ENCODE data around the gene GNA14.
"Not testable (repeated sequence)": the region's sequence is repeated elsewhere in the genome, so short reads cannot be mapped to it uniquely, and the experiment has no call there.

Gene GNA14

DNA sequence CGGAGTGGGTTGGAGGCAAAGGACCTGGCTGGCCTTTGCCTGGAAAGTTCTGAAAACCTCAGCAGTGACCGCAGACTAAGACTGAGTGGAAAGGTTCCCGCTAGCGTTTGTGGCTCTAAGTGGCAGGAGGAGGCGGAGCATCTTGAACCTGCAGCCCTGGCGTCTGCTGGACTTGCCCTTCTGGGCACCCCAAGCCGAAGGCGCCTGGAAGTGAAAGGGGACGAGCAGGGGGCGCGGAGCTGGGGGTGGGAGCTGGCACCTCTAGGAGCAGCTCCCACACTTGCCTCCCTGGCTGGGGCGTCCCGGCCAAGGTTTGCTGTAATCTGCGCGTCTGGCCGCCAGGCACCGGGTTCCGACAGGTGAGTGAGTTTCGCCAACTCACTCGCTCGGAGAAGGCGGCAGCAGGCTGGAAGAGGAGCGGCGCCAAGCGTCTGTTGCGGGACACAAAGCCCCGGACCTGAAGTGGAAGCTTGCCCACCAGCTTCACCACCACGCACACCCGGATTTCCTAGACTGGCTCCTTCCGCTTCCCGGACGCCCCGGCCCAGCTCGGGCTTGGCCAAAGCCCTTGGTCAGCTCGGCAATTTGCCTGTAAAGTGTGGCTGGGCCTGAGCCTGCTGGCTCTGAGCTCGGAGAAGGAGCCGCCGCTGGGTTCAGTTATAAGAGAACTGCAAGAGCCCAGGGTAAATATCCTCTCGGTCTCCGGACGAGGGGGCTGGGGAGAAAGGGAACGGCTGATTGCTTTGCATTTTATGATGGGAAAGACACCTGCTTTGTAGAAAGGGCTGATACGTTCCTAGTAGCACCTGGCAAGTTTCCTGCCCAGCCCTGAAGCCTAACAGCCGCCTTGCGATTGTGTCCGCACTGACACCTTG lies at the start of gene GNA14:
GNA14 (minus strand) TSS at position 89 of the 875 bp plus-strand sequence. CDS start 529 bp downstream, outside the sequence.
- DNase-seq (ENCODE audit: low read depth) = no peak

DNA sequence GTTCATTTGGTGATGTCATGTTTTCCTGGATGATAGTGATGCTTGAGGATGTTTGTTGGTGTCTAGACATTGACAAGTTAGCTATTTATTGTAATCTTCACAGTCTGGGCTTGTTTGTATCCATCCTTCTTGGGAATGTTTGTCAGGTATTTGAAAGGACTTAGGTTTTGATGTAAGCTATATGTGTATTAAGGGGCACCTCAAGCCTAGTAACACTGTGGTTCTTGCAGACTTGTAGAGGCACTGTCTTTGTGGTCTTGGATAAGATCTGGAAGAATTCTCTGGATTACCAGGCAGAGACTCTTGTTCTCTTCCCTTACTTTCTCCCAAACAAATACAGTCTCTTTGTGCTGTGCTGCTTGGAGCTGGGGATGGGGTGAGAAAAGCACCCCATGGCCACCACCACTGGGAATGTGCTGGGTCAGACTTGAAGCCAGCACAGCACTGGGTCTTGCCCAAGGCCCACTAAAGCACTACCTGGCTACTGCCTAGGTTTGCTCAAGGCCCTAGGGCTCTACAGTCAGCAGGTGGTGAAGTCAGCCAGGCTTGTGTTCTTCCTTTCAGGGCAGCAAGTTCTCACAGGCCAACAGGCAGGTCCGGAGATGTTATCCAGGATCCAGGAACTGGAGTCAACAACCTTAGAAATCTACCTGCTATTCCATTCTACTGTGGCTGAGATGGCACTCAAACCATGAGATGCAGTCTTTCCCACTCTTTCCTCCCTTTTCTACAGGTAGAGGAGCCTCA lies 49.3 kb upstream of the GNA14 start:
- DNase-seq (ENCODE audit: low read depth) = no peak

DNA sequence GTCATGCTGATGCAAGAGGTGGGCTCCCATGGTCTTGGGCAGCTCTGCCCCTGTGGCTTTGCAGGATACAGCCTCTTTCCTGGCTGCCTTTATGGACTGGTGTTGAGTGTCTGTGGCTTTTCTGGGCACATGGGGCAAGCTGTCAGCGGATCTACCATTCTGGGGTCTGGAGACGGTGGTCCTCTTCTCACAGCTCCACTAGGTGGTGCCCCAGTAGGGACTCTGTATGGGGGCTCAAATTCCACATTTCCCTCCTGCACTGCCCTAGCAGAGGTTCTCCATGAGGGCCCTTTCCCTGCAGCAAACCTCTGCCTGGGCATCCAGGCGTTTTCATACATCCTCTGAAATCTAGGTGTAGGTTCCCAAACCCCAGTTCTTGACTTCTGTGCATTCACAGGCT lies 42.6 kb upstream of the GNA14 start:
- DNase-seq (ENCODE audit: low read depth) = not testable (repeated sequence)

DNA sequence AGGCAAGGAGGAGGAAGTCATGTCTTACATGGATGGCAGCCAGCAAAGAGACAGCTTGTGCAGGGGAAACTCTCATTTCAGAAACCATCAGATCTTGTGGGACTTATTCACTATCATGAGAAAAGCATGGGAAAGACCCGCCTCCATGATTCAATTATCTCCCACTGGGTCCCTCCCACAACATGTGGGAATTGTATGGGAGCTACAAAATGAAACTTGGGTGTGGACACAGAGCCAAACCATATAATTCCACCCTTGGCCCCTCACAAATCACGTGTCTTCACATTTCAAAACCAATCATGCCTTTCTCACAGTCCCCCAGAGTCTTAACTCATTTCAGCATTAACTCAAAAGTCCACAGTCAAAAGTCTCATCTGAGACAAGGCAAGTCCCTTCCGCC lies 42.0 kb upstream of the GNA14 start:
- DNase-seq (ENCODE audit: low read depth) = not testable (repeated sequence)

DNA sequence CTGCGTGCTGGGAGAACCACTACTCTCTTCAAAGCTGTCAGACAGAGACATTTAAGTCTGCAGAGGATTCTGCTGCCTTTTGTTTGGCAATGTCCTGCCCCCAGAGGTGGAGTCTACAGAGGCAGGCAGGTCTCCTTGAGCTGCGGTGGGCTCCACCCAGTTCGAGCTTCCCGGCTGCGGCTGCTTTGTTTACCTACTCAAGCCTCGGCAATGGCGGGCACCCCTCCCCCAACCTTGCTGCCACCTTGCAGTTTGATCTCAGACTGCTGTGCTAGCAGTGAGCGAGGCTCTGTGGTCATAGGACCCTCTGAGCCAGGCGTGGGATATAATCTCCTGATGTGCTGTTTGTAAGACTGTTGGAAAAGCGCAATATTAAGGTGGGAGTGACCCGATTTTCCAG lies 39.6 kb upstream of the GNA14 start:
- DNase-seq (ENCODE audit: low read depth) = not testable (repeated sequence)

DNA sequence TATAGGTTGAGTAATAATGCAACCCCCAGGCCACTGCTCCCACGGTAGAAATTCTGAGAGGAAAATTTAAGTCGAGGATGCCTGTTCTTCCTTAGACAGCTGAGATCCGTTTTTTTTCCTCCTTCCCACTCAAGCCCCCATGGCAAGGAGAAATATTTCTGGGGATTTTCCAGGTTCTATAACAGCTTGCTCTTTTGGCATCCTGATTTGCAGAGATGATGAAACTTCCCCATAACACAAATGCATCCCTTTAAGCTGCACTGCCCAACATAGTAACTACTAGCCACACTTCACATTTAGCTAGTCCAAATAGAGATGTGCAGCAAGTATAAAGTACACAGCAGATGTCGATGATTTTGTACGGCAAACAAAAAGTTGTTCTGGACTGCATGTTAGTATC lies 32.5 kb upstream of the GNA14 start:
- no peak for DNase-seq (ENCODE audit: low read depth)

DNA sequence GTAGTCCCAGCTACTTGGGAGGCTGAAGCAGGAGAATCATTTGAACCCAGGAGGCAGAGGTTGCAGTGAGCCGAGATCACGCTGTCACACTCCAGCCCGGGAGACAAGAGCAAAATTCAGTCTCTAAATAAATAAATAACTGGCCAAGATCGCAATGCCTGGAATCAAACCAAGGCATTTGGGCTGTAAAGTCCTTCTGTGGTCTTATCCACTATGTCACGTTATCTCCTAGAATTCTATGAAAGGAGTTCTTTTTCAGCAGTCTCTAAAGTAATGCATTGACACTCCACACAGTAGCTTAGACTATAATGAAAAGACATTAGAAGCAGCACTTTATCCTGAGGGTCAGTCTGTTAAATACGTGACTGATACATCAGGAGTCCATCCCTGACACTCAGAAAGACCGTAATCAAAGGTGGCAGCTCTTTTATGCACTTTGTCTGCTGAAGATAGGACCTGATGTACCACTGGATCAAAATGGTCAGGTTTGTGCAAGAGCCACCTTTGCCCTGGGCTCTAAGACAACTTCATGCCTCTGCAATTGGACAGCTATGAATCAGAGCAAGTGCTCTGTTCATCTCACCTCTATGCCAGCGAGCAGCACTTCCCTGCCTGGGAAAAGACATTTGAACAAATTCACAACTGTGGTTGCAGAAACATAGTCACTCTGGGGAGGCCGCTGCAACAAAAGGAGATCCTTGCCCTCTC lies 31.7 kb upstream of the GNA14 start:
- no peak for DNase-seq (ENCODE audit: low read depth)

DNA sequence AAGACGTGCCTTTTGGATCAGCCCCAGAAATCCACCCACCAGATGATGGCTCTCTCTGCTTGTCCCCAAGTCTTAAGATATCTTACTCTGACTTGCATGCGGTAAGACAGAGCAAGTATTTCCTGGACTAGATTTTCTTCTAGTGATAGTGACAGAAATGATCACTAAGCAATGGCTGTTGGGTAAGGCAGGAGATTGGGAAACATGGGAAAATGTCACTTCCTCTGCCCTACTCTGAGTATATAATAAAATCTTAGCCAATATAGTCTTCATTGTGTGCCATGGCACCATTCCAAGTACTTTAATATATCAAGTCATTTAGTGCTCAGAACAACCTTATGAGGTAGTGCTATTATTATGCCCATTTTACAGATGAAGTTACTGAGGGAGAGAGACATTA lies 31.0 kb upstream of the GNA14 start:
- DNase-seq (ENCODE audit: low read depth) = no peak

DNA sequence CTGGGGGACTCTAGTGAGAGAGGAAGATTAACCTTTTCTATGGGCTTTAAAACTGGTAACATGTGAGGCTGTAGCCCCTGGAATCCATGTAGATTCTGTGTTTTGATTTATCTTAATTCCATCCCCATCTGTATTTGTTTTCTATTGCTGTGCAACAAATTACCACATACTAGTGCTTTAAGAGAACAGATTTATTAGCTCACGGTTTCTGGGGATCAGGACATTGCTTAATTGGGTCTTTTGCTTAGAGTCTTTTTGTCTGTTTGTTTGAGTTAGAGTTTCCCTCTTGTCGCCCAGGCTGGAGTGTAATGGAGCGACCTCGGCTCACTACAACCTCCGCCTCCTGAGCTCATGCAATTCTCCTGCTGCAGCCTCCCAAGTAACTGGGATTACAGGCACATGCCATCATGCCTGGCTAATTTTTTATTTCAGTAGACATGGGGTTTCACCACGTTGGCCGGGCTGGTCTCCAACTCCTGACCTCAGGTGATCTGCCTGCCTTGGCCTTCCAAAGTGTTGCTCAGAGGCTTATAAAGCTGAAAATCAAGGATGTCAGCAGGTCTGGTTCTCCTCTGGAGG lies 29.9 kb upstream of the GNA14 start:
- DNase-seq (ENCODE audit: low read depth) = no peak

DNA sequence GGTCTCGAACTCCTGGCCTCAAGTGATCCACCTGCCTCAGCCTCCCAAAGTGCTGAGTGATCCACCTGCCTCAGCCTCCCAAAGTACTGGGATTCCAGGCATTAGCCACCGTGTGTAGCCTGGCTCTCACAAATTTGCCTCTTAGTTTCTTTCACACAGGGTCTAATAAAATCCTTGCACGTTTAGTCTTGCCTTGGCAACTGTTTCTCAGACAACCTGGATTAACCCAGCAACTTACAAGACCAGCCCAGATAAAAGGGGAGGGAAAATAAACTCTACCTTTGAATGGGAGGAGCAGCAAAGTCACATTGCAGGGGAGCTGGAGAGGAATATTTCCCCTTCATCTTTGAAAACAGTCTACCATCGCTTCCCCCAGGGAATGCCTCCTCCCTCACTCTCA lies 29.3 kb upstream of the GNA14 start:
- DNase-seq (ENCODE audit: low read depth) = no peak

DNA sequence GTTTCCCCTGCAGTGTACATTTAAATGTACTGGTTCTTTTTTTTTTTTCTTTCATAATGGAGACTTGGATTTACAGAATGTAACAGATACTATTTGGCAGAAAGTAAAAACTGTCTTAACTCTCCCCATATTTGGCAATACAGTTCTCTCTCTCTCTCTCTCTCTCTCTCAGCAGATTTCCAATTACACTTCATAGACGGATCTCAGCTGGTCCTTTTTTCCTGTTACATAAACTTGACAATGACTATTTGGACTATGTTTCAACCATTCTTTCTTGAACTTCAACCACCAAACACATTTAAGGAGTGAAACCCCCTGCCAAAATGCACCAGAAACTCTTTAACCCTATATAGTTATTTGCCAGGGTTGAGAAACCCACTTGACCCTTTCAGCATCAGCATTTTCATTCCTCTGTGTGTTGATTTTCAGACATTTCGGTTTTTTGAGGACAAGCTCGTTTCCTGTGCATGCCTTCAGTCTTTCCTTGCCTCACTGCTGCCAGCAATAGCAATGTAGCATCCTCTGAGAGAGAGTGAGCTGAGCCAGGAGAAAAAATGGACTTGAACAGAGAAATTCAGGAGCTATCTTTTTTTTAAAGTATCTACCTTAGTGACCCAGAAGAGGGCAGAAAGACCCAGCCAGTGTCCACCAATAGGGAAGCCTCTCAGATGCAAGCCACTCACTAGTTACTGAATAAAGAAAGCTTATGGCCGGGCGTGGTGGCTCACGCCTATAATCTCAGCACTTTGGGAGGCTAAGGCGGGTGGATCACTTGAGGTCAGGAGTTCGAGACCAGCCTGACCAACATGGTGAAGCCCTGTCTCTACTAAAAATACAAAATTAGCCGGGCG lies 26.0 kb upstream of the GNA14 start:
- DNase-seq (ENCODE audit: low read depth) = no peak

DNA sequence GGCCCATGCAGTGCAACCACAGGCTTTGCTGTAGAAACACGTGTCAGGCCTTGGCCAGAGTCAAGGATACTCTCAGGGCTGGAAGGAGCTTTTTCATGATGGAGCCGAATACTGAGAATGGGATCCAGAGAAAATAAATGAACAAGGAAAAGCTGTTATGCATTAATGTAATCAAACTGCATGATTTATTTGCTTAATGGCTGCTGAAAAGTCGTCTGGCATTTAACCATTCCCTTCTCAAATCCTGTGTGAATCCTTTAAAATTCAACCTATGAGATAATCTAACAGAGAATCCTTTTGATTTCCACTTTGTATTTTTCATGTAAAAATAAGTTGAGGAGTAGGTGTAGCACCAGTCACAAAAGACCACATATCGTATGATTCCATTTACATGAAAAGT lies 24.1 kb upstream of the GNA14 start:
- no peak for DNase-seq (ENCODE audit: low read depth)

DNA sequence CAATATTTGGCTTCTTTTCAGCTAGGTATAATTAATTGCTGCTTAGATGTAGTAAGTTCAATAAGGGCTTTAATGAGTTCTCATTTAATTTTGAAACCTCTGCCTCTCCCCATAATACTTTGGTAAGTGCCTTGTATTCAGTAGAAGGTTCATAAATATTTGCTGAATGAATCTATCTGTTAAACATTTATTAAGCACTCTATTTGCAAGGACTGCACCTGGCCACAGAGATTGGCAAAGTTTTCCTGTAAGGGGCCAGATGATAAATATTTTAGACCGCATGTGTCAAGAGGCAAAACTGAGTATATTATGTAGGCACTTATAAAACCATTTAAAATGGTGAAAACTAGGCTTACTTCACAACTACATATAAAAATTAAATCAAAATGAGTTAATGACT lies 19.0 kb upstream of the GNA14 start:
- no peak for DNase-seq (ENCODE audit: low read depth)

DNA sequence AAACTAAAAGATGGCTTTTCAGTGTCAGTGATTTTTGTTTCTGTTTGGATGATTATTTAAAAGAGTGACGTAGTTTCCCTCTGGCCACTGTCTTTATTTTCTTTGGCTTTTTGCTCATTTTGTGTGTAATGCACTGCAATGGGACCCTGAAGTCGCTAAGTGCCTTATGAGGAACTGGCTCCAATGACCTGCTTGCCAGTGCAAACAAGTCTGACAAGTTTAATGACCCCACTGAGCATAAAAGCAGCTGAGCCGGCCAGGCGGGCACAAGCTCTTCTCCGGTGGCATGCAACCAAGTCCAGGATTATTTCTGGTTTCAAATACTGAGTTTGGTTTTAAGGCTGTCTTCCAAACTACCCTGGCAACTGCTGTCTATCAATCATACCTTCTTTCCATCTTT lies 15.6 kb upstream of the GNA14 start:
- no peak for DNase-seq (ENCODE audit: low read depth)

DNA sequence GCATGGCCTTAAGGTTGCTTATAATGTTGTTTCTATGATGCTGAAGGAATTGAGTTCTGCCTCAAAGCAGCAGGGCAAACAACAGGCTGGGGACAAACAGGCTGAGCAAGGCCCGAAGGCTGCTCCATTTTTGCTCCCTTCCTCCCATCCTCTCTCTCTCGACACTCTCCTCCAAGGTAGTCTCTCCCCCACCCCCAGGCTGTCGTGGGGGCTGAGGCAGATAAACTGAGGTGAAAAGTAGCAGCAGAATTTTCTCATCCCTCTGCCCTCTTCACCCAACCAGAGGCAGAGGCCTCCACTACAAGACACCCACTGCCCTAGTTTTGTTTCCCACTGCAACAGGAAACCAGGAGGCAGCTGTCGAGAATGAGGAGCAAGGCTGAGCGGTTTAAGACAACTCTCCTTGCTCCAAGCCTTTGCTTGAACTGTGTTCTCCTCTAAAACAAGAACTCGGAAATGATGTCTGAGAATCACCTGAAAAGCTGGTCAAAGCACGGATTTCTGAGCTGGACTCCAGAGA lies 13.5 kb upstream of the GNA14 start:
- no peak for DNase-seq (ENCODE audit: low read depth)

DNA sequence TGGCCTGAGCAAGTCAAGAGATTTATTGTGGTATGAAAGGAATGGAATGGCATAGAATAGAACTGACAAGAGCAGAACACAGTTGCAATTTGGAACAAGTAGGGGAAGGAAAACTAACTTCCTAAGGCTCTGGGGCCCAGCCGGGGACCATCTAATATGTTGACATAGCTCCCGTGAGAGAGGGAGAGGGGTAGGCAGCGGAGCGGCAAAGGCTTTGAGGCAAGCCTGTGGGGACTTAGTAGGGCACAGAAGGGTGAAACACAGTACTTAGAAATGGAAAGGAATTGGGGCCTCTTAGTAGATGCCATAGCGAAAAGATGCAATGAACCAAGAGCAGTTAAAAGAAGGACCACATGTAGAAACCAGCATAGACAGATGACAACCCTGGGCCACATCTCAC lies 11.8 kb upstream of the GNA14 start:
- DNase-seq (ENCODE audit: low read depth) = no peak

DNA sequence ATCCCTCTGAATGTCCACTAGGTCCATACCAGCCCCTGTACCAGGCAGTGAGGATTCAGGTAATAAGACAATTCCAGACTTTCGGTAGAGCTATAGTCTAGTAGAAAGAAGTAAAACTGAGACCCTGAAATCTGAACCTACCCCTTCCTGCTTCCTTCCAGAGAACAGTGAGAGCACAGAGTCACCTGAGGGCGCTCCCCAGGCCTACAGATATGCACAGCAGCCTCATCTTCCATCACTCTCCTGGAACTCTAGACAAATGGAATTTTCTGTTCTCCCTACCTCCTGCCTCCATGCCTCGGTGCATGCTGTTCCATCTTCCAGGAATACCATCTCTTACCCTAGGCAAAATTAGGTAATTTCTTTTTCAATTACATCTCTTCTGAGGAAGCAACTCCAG lies 3.1 kb upstream of the GNA14 start:
- no peak for DNase-seq (ENCODE audit: low read depth)

DNA sequence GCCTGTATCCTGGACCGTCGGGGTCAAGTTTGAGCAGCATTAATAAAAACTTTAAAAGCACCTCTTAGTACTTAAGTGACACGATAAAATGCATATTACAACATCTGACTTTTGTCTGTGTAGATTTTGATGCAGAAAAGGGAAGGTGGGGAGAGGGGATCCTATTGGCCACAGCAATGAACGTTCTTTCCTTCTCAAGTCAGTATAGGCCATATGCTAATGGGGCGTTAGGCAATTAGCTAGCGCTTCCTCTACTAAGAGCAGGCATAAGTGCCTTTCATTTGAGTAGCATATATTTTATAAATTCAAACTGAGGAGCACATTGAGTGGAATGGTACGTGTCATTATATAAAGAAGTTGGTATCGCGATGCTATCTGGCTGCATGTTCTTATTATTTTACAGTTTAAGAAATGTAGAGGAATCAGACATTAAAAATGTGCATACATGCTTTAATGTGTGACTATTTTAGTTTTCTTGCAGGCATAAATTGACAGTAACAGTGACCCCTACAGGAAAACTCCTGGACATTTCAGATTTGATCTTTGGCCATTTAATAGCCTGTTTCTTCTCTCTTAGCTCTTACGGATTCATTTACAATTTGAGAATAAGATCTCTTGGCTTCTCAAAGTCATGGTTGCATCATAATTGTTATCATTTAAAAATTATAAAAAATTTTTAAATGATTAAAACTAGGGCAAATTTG lies 1.1 kb upstream of the GNA14 start:
- DNase-seq (ENCODE audit: low read depth) = no peak

DNA sequence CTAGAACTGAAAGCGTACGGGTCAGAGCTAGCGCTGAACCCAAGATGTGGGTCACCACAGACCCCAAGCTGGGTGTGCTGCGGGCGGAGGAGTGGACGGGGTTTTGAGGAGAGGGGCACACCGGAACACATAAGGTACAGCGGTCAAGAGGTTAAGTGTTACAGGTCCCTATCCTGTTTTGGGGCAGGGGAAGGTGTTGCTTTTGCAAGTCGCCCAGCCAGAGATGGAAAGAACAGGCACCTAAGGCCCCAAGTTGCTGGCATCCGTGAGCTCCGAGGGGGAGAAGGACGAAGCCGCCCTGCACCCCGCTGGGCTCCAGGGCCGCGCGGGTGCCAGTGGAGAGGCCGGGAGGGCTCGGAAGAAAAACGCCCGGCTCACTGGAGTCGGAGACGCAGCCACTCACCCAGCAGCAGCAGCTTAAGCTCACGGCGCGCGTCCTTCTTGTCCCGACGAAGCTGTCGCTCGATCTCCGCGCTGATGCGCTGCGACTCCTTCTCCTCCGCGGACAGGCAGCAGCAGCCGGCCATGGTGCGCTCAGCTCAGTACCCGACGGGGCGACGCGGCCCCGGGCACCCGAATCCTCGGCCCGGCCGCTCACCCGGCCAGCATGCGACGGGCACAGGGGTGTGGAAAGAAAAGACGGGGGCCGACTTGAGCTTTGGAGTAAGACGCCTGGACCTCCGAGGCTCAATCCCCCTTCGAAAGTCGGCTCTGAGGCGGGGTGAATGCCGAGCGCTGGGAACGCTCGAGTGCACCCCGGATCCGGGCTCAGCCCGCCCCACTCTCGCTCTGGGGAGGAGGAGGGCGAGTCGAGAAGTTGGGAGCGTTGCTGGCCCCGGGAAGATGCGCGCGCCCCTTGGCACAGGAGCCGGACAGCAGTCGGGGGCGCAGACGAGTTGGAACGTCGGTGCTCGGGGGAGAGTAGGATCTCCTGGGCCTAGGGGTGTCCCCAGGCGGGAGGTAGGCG lies 572 bp downstream of the GNA14 start:
- no peak for DNase-seq (ENCODE audit: low read depth)
